Transverse colon (tissue), 4 donors: Measurements from ENCODE around the gene CD1B. TPM values are rescaled to one million over a fixed set of nuclear protein-coding genes. Genes with fewer than 3 reads are reported as not detected.
"Not testable (repeated sequence)": the region's sequence is repeated elsewhere in the genome, so short reads cannot be mapped to it uniquely, and the experiment has no call there.

Experiments
- DNase-seq: peaks from one replicate; pipeline ENCODE4 v3.0.0-alpha.2; 2019
- H3K27ac ChIP-seq, 4 donors: fragments of 200-600 bp; sonication (generic); 2 replicates each; pipeline ENCODE4 v1.5.1; 2016 to 2018; ENCODE audit warnings: inconsistent platforms in 4 of 4
- H3K27me3 ChIP-seq: fragments of 200-600 bp; sonication (generic); 2 replicates; pipeline ENCODE4 v1.5.1; 2017; ENCODE audit warnings: inconsistent platforms
- H3K36me3 ChIP-seq, 4 donors: fragments of 200-600 bp; sonication (generic); 2 replicates each; pipeline ENCODE4 v1.5.1; 2017 to 2019; ENCODE audit warnings: inconsistent platforms in 4 of 4
- H3K4me1 ChIP-seq, 4 donors: fragments of 200-600 bp; sonication (generic); 2 replicates each; pipeline ENCODE4 v1.5.1; 2017 to 2020; ENCODE audit warnings: inconsistent platforms in 4 of 4
- H3K4me3 ChIP-seq, 4 donors: fragments of 200-600 bp; sonication (generic); 1 replicate in 1 of 4; 2 replicates in 3 of 4; pipeline versions ENCODE4 v1.5.1 to v1.6.1; 2017 to 2019; ENCODE audit warnings: inconsistent platforms in 4 of 4
- H3K9me3 ChIP-seq, 2 donors: fragments of 200-600 bp; sonication (generic); 2 replicates each; pipeline ENCODE4 v1.5.1; 2017 to 2019; ENCODE audit warnings: inconsistent platforms in 2 of 2
- CTCF ChIP-seq, 5 experiments: fragments of 200-600 bp in 3 of 5; fragments of 450-650 bp in 2 of 5; sonication (generic) in 3 of 5; IDR thresholded peaks; 1 replicate in 2 of 5; 2 replicates in 3 of 5; pipeline ENCODE4 v1.5.1; 2016 to 2017; ENCODE audit warnings: antibody characterized with exemption in 5 of 5, inconsistent platforms in 3 of 5, mild to moderate bottlenecking in 2 of 5, moderate library complexity in 1 of 5
- EP300 ChIP-seq: sonication (generic); formaldehyde crosslinking; IDR thresholded peaks from one replicate; pipeline ENCODE4 v1.6.1; 2017; ENCODE audit warnings: antibody characterized with exemption, low read depth
- POLR2A ChIP-seq: fragments of 450-650 bp; IDR thresholded peaks from one replicate; pipeline ENCODE4 v1.6.1; 2016; ENCODE audit warnings: antibody characterized with exemption, mild to moderate bottlenecking, moderate library complexity
- POLR2AphosphoS5 ChIP-seq, 3 donors: sonication (generic); formaldehyde crosslinking; IDR thresholded peaks; one replicate each; pipeline ENCODE4 v1.6.1; 2016; ENCODE audit warnings: antibody characterized with exemption in 3 of 3
- WGBS, 2 donors: methylation state at CpG; one replicate each; pipeline ENCODE4 v1.1.5; 2018; ENCODE audit warnings: low coverage in 1 of 2; 5-methylcytosine and 5-hydroxymethylcytosine counted together
- in situ Hi-C, 4 donors: fragments of 200-750 bp; cut with MboI; loops; one replicate each; pipeline versions ENCODE4 v1.15.0 to v1.15.1; 2017; ENCODE audit warnings: low sequenced_read_pairs in 3 of 4, low pct_ligation_motif_present in 1 of 4, low pct_unique_long_range_greater_than_20kb in 1 of 4
- intact Hi-C: fragments of 100-400 bp; cut with DNase I; formaldehyde crosslinking; loops from one replicate; pipeline ENCODE4 v1.15.1; 2023; ENCODE audit warnings: low total_unique reads
- total RNA-seq, 4 donors: library from RNA; depleted of rRNA; stranded (reverse); fragments of >200 nt; gene quantifications; one replicate each; pipeline ENCODE4 v1.1.0, GENCODE V29; 2016

CD1B gene
- total RNA-seq, 4 donors from 2014 or later = not detected

DNA sequence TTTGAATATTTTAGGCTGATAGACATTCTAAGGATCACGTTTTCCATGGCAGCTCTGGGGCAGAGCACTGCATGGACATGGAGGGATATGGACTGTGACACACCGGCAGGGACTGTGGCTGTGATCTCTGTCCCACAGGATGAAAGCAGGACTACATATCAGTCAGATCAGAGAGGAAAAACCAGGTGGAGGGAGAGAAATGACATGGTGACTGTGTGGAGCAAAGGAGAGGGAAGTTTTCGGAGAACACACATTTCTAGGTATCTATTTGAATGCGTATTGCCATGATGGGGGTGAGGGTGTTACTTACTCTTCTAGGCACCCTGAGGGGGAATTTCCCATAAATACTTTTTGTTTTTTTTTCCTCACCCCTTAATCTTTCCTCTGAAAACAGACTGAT lies 44.8 kb downstream of the CD1B start:
- DNase-seq = no peak
- 59 to 64% methylated on average over 4 of the region's 4 CpGs for WGBS, 2 donors
- no peak overlapping the region for H3K4me3 ChIP-seq
- no peaks in the 10 kb centered on the region for H3K4me1 ChIP-seq
- no peaks in the 10 kb centered on the region for H3K27me3 ChIP-seq
- TF ChIP-seq POLR2A (no peak), EP300 (no peak), CTCF (IDR thresholded peaks at IDR 0.05) (no peak), POLR2AphosphoS5 (IDR thresholded peaks at IDR 0.05) (no peak)
- no peaks in the 10 kb centered on the region for H3K36me3 ChIP-seq
- intact Hi-C loops (no loop called here), in situ Hi-C loops (no loop called here)
- peak overlapping the region in 3 of 4 donors; percentile 1 to 37 (median 12) for H3K27ac ChIP-seq
- H3K9me3 ChIP-seq = no peaks in the 10 kb centered on the region

DNA sequence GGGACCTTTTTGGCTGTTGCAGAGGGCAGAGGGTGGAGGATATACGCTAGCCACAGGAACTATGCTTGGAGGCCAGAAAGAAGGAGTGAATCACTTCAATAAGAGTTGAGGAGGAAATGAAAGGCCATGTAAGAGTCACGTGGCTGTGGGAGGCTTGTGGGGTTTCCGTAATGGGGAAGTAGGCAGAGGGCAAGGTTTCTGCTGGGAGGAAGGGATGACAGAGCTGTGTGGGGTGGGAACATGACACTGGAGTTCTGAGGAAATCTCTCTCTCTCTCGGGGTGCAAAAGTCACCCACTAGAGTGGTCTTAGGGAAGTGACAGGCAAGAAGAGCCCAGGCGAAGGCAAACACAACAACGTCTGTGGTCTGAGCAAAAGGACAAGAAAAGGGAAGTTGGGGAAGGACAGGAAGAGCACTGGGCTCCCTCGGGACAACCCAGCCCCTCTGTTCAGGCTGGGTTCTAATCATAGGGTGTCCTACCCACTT lies 45.5 kb downstream of the CD1B start:
- peak overlapping the region in 3 of 4 donors; percentile 12 to 48 (median 37) for H3K27ac ChIP-seq
- in situ Hi-C loops = no loop called here

DNA sequence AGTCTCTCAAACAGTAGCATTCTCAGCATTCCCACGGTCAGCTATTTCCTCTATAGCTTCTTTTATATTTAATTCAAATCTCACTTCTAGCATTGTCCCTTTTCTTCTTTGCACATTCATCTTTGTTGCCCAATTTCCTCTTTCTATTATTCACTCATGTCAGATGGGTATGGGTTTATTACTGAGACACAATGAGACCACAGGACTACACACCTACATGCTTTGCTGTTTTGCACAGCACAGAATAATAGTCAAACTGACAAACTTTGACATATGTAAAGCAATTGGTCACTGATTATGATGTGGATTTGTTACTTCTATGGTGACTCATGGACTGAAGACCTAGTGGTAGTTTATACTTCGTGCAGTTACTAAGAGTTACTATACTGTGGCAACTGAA lies 47.4 kb downstream of the CD1B start:
- DNase-seq = no peak
- H3K27ac ChIP-seq = no peak overlapping the region
- H3K4me1 ChIP-seq = no peaks in the 10 kb centered on the region
- in situ Hi-C loops (no loop called here), intact Hi-C loops (no loop called here)
- H3K36me3 ChIP-seq = no peaks in the 10 kb centered on the region
- TF ChIP-seq POLR2AphosphoS5 (IDR thresholded peaks at IDR 0.05) (no peak), EP300 (no peak), CTCF (IDR thresholded peaks at IDR 0.05) (no peak), POLR2A (no peak)
- H3K27me3 ChIP-seq = no peaks in the 10 kb centered on the region
- 48 to 55% methylated on average over 2 of the region's 2 CpGs for WGBS, 2 donors
- H3K4me3 ChIP-seq = no peak overlapping the region
- H3K9me3 ChIP-seq = peaks cover 0 to 6% of the 10 kb centered on the region in 2 donors

More for the DNA sequence above, 45.5 kb downstream of the CD1B start:
- DNase-seq = peak; percentile 35
- no peaks in the 10 kb centered on the region for H3K4me1 ChIP-seq
- no peak overlapping the region for H3K4me3 ChIP-seq
- no peaks in the 10 kb centered on the region for H3K27me3 ChIP-seq
- 43 to 53% methylated on average over 4 to 7 of the region's 7 CpGs for WGBS, 2 donors
- TF ChIP-seq POLR2AphosphoS5 (IDR thresholded peaks at IDR 0.05) = no peak
- no peak for TF ChIP-seq CTCF (IDR thresholded peaks at IDR 0.05)
- no peak for TF ChIP-seq EP300
- intact Hi-C loops = no loop called here
- no peaks in the 10 kb centered on the region for H3K36me3 ChIP-seq
- H3K9me3 ChIP-seq = no peaks in the 10 kb centered on the region

DNA sequence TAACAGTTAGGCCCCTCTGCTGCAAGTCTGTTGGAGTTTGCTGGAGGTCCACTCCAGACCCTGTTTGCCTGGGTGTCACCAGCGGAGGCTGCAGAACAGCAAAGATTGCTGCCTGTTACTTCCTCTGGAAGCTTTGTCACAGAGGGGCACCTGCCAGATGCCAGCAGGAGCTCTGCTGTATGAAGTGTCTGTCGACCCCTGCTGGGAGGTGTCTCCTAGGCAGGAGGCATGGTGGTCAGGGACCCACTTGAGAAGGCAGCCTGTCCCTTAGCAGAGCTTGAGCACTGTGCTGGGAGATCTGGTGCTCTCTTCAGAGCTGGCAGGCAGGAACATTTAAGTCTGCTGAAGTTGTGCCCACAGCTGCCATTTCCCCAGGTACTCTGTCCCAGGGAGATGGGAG lies 48.9 kb downstream of the CD1B start:
- H3K36me3 ChIP-seq, H3K27ac ChIP-seq, H3K9me3 ChIP-seq, H3K27me3 ChIP-seq, in situ Hi-C loops, H3K4me3 ChIP-seq, DNase-seq, intact Hi-C loops, H3K4me1 ChIP-seq: not testable (repeated sequence)
- WGBS, 2 donors = 83 to 93% methylated on average over 1 to 2 of the region's 2 CpGs

Other genes with a start within 250 kb of the CD1B start
- 10 to 100 TPM in 1 of 4 donors, 1 to 10 TPM in 3; 1.4 to 11.2 (median 4.1) TPM for gene CD1D, start 150.6 kb downstream of the CD1B start, total RNA-seq
- not detected for gene CD1A, start 77.1 kb downstream of the CD1B start, total RNA-seq
- 1 to 10 TPM in 2 of 4 donors, not detected in 2; 2.1 to 7.1 TPM for gene CD1C, start 41.6 kb downstream of the CD1B start, total RNA-seq
- not detected for gene CD1E, start 22.4 kb upstream of the CD1B start, total RNA-seq
- not detected for gene OR10T2, start 67.9 kb upstream of the CD1B start, total RNA-seq
- gene OR10K2, start 94.7 kb upstream of the CD1B start, total RNA-seq = not detected
- gene OR10K1, start 130.3 kb upstream of the CD1B start, total RNA-seq = not detected
- gene OR10R2, start 140.7 kb upstream of the CD1B start, total RNA-seq = not detected
- not detected for gene OR6Y1, start 222.9 kb upstream of the CD1B start, total RNA-seq
- not detected for gene OR6P1, start 239.0 kb upstream of the CD1B start, total RNA-seq
- not detected for gene OR10X1, start 248.4 kb upstream of the CD1B start, total RNA-seq